HL-60 (cell line): Measurements from ENCODE around the gene CTSA.

Experiments
- CTCF ChIP-seq: IDR thresholded peaks from one replicate; pipeline ENCODE4 v1.5.1; 2011; ENCODE audit warnings: low read length, control low read depth, inconsistent platforms; ENCODE audit not compliant: insufficient read depth
- GABPA ChIP-seq: IDR thresholded peaks from 2 replicates; pipeline ENCODE4 v1.6.1; 2012; ENCODE audit warnings: low read depth
- POLR2AphosphoS5 ChIP-seq: IDR thresholded peaks from 2 replicates; pipeline ENCODE4 v1.6.1; 2012; ENCODE audit warnings: low read depth
- REST ChIP-seq: IDR thresholded peaks from 2 replicates; pipeline ENCODE4 v1.6.1; 2012; ENCODE audit warnings: low read depth; ENCODE audit not compliant: insufficient replicate concordance

GRCh38 chr20:45919542-45920399 is 28.6 kb downstream of the CTSA start:
- TF ChIP-seq CTCF (no peak), POLR2AphosphoS5 (no peak), REST (no peak), GABPA (no peak)
